Fibroblast of lung (primary cell): ENCODE data around the gene RIPK4. TPM values are rescaled to one million over a fixed set of nuclear protein-coding genes. Genes with fewer than 3 reads are reported as not detected.

Experiments
- DNase-seq, 2 donors: peaks; one replicate each; pipeline versions ENCODE4 v3.0.0 to v3.0.0-alpha.2; 2010; ENCODE audit warnings: low read depth in 2 of 2
- H2AFZ ChIP-seq: 2 replicates; pipeline ENCODE4 v1.5.1; 2012; ENCODE audit warnings: low read length, control low read depth, inconsistent platforms
- H3K27ac ChIP-seq: 2 replicates; pipeline ENCODE4 v1.5.1; 2011; ENCODE audit warnings: low read length, control low read depth; ENCODE audit not compliant: insufficient read depth
- H3K27me3 ChIP-seq: 2 replicates; pipeline ENCODE4 v1.5.1; 2011; ENCODE audit warnings: mild to moderate bottlenecking, low read length; ENCODE audit not compliant: control insufficient read depth, insufficient read depth
- H3K36me3 ChIP-seq: 2 replicates; pipeline ENCODE4 v1.5.1; 2011; ENCODE audit warnings: low read length; ENCODE audit not compliant: control insufficient read depth, insufficient read depth
- H3K4me1 ChIP-seq: 2 replicates; pipeline ENCODE4 v1.5.1; 2011; ENCODE audit warnings: low read length; ENCODE audit not compliant: control insufficient read depth, insufficient read depth; ENCODE audit errors: extremely low read depth
- H3K4me2 ChIP-seq: 2 replicates; pipeline ENCODE4 v1.5.1; 2011; ENCODE audit warnings: low read length, control low read depth; ENCODE audit not compliant: insufficient read depth; ENCODE audit errors: extremely low read depth
- H3K4me3 ChIP-seq, 4 experiments: fragments of 200-600 bp in 1 of 4; sonication (generic) in 1 of 4; replicated peaks in 1 of 4; 2 replicates each; pipeline ENCODE4 v1.5.1; 2011 to 2016; ENCODE audit warnings: low read length in 4 of 4, low read depth in 3 of 4, mild to moderate bottlenecking in 3 of 4, control low read depth in 2 of 4, inconsistent platforms in 1 of 4, mixed read lengths in 1 of 4; ENCODE audit not compliant: insufficient read depth in 1 of 4; ENCODE audit errors: control extremely low read depth in 1 of 4
- H3K79me2 ChIP-seq: 2 replicates; pipeline ENCODE4 v1.5.1; 2012; ENCODE audit warnings: mild to moderate bottlenecking, low read length, inconsistent platforms; ENCODE audit not compliant: control insufficient read depth, insufficient read depth
- H3K9ac ChIP-seq: 2 replicates; pipeline ENCODE4 v1.5.1; 2011; ENCODE audit warnings: mild to moderate bottlenecking, low read length, control low read depth; ENCODE audit not compliant: insufficient read depth
- H3K9me3 ChIP-seq: 2 replicates; pipeline ENCODE4 v1.5.1; 2012; ENCODE audit warnings: low read depth, low read length; ENCODE audit not compliant: control insufficient read depth, insufficient read depth
- H4K20me1 ChIP-seq: 2 replicates; pipeline ENCODE4 v1.5.1; 2011; ENCODE audit warnings: low read length; ENCODE audit not compliant: control insufficient read depth, insufficient read depth; ENCODE audit errors: extremely low read depth
- CTCF ChIP-seq, 2 donors: IDR thresholded peaks in 1 of 2; conservative IDR thresholded peaks in 1 of 2; 1 replicate in 1 of 2; 2 replicates in 1 of 2; pipeline ENCODE4 v1.5.1; 2011 to 2012; ENCODE audit warnings: low read length in 2 of 2, control low read depth in 1 of 2, inconsistent platforms in 1 of 2, low read depth in 1 of 2, mild to moderate bottlenecking in 1 of 2
- EZH2 ChIP-seq: IDR thresholded peaks from 2 replicates; pipeline ENCODE4 v1.5.1; 2012; ENCODE audit warnings: low read length, control low read depth, mild to moderate bottlenecking; ENCODE audit errors: missing control alignments
- polyA plus RNA-seq, 2 donors: library from polyadenylated mRNA; depleted of rRNA in 1 of 2; stranded (reverse) in 1 of 2; unstranded in 1 of 2; fragments of >200 nt; gene quantifications; 2 replicates each; pipeline ENCODE4 v1.2.1, GENCODE V29; 2011 to 2012; ENCODE audit warnings: missing spikeins in 1 of 2
- total RNA-seq: library from RNA; depleted of rRNA; stranded (reverse); fragments of >200 nt; gene quantifications from 2 replicates; pipeline ENCODE4 v1.2.1, GENCODE V29; 2014

The RIPK4 gene
- total and polyA plus RNA-seq, 2 donors (not counting 1 experiment from before 2014, with no cell fraction given), result under 0.01 TPM; not detected in 1

GRCh38 chr21:41755934-41756773, 10.7 kb downstream of the RIPK4 start:
- H2AFZ ChIP-seq, result no peak overlapping the region
- peaks cover 11% of the 10 kb centered on the region for H3K4me1 ChIP-seq
- no peak overlapping the region for H3K9ac ChIP-seq
- no peaks in the 10 kb centered on the region for H4K20me1 ChIP-seq
- no peaks in the 10 kb centered on the region for H3K9me3 ChIP-seq
- no peak overlapping the region for H3K4me2 ChIP-seq
- DNase-seq, result no peak
- H3K27ac ChIP-seq, result no peak overlapping the region
- no peaks in the 10 kb centered on the region for H3K79me2 ChIP-seq
- no peak for TF ChIP-seq CTCF (conservative IDR thresholded peaks at IDR 0.05 in 1 of 2, IDR thresholded peaks at IDR 0.05 in 1 of 2; ENCODE audit: low read depth in 1 of 2, low read length in 2 of 2)
- TF ChIP-seq EZH2, result no peak
- H3K4me3 ChIP-seq, result no peak overlapping the region
- no peaks in the 10 kb centered on the region for H3K36me3 ChIP-seq
- H3K27me3 ChIP-seq, result no peaks in the 10 kb centered on the region

- Histone ChIP-seq H3K4me1 (peaks cover 11% of the 10 kb centered on the region), H2AFZ (no peak overlapping the region), H3K36me3 (no peaks in the 10 kb centered on the region), H3K27me3 (no peaks in the 10 kb centered on the region), H3K9ac (no peak overlapping the region), H3K4me3 (no peak overlapping the region), H3K4me2 (no peak overlapping the region), H4K20me1 (no peaks in the 10 kb centered on the region), H3K79me2 (no peaks in the 10 kb centered on the region), H3K27ac (no peak overlapping the region), H3K9me3 (no peaks in the 10 kb centered on the region)
- DNase-seq, result no peak
- TF ChIP-seq CTCF (conservative IDR thresholded peaks at IDR 0.05 in 1 of 2, IDR thresholded peaks at IDR 0.05 in 1 of 2; ENCODE audit: low read depth in 1 of 2, low read length in 2 of 2) (no peak), EZH2 (no peak)
Measured at GRCh38 chr21:41755258-41755933, 11.5 kb downstream of the RIPK4 start.

GRCh38 chr21:41754479-41754891, 12.4 kb downstream of the RIPK4 start:
- Histone ChIP-seq H2AFZ (no peak overlapping the region), H3K9ac (no peak overlapping the region), H3K36me3 (no peaks in the 10 kb centered on the region), H3K27ac (no peak overlapping the region), H3K9me3 (no peaks in the 10 kb centered on the region), H4K20me1 (no peaks in the 10 kb centered on the region), H3K79me2 (no peaks in the 10 kb centered on the region), H3K4me3 (no peak overlapping the region), H3K27me3 (no peaks in the 10 kb centered on the region), H3K4me1 (peaks cover 11% of the 10 kb centered on the region), H3K4me2 (no peak overlapping the region)
- TF ChIP-seq EZH2 (no peak), CTCF (conservative IDR thresholded peaks at IDR 0.05 in 1 of 2, IDR thresholded peaks at IDR 0.05 in 1 of 2; ENCODE audit: low read depth in 1 of 2, low read length in 2 of 2) (no peak)
- DNase-seq, result no peak
